NCI-H446 (cell line): Measurements from ENCODE around the gene E2F8.

Source experiments
- DNase-seq, 2 experiments: peaks; one replicate each; lab custom pipeline; 2025; lab: John Stamatoyannopoulos, UW

E2F8 gene

GRCh38 chr11:19253153-19253745, 12.5 kb upstream of the E2F8 start:
- DNase-seq, result no peak

GRCh38 chr11:19252394-19253152, 11.8 kb upstream of the E2F8 start:
- no peak for DNase-seq

- no peak for DNase-seq
These were observed 10.8 kb upstream of the E2F8 start for GRCh38 chr11:19251577-19251976.

- DNase-seq, result no peak
These were observed 6.1 kb upstream of the E2F8 start for GRCh38 chr11:19246816-19247215.

GRCh38 chr11:19245351-19245750, 4.6 kb upstream of the E2F8 start:
- DNase-seq, result no peak

DNA sequence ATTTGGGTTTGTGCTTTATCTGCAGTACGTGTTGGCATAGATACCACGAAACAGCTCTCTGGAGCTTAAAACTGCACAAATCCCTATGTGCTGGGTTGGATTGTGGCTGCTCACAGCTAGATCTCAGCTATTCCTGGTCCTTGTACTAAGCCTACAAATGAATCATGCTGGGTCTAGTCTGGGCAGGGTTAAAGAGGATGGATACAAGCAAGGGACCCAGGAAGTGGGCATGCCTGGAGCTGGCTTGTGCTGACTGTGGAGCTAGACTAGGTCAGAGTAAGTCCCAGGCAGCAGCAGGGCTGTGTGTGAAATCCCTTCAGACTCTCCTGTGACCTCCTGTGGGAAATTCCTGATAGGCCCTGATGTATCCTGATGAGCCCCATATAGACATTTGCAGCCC, 3.9 kb upstream of the E2F8 start:
- DNase-seq, result no peak

GRCh38 chr11:19244084-19244483, 3.3 kb upstream of the E2F8 start:
- no peak for DNase-seq

DNA sequence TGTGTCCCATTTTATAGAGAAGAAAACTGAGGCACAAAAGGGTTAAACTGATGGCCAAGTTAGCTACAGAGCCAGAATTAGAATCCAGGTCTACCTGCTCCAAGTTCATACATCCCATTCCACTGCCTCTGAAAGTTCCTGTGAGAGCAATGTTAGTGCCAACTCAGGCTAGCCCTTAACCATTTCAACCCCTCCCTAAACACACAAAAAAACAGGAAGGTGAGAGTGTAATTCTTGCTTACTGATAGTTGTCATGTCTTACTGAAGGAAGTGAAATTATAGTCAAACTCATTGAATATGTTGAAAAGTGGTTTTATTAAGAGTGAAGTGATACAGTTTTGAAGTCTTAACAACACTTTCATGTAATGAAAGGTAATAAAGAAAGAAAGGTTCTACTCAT, 2.9 kb upstream of the E2F8 start:
- no peak for DNase-seq

- DNase-seq, result no peak
These were observed 2.4 kb upstream of the E2F8 start for GRCh38 chr11:19243143-19243542.

DNA sequence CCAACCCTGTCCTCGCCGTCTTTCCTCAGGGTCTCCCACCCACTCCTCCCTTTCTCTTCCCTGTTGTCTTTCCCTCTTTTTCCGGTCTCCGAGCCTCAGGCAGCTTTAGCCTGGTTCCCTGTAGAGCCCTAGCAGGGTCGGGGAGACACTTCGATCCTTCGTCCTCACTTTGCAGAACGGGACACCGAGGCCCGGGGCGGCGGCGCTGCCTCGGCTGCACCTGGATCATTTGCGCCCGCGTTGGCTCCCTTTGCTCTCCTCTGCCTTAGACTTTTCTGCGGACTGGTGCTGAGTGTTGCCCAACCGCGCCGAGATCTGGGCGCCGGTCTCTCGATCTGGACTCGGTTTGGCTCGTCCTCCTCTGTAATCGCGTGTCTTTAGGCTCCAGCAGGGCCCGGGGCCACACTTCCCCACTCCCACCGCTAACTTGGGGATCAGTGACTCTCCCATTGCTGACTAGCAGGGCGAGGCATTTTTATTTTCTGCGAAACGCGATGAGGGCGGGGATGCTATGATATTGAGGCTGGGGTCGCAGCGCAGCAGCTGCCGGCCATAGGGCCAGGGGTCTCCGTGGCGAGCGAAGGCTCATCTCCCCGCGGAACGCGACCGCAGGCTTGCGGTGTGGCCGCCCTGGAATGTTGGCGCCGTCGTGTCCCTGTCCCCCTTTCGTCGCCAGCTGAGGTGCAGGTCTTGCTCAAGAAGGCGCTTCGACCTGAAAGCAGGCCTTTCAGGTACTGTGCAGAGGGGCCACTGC, 1.6 kb upstream of the E2F8 start:
- no peak for DNase-seq

GRCh38 chr11:19241260-19242178, 774 bp upstream of the E2F8 start:
- peak in 1 of 2 experiments; percentile 48 for DNase-seq

DNA sequence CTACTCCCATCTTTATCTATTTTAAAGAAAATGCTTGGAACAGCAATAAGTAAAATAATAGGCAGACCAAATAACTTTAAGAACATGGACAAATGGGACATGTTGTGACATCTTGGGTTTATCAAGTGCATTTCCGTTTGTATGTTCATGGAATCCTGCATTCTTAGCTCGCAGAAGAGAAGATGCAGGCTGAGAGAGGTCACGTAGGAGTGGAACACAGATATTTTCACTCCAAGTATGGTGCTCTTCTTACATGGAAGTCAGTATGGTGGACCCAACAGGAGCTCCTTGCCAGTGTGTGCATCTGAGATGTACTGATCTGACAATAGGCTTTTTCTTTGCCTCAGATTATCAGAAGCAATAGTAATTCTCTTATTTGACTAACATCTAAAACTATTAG, 1.7 kb downstream of the E2F8 start:
- DNase-seq, result no peak

- DNase-seq, result no peak
These were observed 2.9 kb downstream of the E2F8 start for GRCh38 chr11:19237813-19238212.

GRCh38 chr11:19237381-19237780, 3.4 kb downstream of the E2F8 start:
- DNase-seq, result no peak

DNA sequence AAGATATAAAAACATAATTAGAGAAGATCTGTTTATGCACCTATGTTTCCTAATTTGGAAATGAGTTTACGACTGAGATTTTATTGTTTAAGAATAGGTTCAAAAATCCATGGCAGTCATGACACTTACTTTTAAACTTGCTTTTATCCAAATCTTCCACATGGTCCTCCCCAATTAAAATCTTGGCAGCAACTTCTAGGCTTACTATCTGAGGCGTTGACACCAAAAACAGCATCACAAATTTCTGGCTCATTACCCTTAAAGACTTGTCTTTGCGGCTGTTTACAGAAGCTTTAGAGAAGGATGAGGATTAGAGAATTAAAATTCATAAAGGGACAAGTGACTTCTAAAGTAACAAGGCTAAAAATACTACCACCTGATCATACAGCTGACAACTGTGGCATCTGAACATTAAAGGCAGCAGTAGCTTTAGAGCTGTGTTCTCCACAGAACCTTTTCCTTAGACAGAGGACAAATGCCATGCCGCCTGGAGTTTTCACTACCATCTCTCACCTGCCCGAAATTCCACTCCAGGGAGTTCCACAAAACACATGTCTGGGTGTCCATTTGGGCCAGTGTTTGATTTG, 6.4 kb downstream of the E2F8 start:
- DNase-seq, result peak in 1 of 2 experiments; percentile 31

DNA sequence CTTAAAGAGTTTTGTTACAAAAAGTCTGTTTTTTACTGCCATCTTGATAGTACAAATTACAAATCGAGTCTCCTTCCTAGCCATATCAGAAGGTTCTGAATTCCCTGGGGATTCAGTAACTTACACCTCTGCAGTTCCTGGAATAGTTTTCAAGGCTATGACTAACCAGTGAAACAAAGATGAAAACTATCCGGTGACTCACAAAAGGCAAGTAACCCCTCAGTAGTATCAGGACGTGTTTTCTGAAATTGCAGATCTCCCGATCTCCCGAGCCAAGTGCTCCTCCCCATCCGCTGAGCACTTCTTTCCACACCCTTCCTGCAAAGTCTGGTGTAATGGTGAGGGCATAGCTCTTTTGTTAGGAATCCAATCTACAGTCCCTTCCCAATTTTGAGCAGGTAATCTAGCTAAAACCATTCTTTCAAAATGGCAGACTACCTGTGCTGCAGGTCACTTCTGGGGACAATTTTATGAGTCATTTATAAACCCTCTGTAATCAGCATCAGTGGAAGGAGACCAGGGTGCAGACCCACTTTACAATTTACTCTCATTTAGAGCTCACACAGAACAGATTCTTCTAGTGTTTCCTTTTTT, 7.7 kb downstream of the E2F8 start:
- no peak for DNase-seq

GRCh38 chr11:19229671-19230070, 11.1 kb downstream of the E2F8 start:
- DNase-seq, result no peak

DNA sequence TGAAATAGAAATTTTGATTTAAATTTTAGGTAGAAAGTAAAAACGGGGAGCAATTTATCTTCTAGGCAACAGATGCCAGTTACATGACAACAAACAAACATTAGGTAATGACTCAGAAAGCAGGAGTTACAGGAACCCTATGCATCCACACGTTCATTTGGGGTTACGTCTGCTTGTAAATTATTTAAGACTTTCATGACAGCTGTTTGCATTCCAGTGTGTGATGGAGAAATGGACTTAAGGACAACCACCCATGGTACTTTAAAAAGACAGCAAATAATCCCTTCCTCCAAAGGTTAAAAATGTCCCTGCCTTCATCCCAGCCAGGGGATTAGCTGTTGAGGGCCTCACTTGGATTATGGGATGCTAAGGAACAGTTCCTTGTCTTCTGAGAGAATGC, 11.8 kb downstream of the E2F8 start:
- no peak for DNase-seq

DNA sequence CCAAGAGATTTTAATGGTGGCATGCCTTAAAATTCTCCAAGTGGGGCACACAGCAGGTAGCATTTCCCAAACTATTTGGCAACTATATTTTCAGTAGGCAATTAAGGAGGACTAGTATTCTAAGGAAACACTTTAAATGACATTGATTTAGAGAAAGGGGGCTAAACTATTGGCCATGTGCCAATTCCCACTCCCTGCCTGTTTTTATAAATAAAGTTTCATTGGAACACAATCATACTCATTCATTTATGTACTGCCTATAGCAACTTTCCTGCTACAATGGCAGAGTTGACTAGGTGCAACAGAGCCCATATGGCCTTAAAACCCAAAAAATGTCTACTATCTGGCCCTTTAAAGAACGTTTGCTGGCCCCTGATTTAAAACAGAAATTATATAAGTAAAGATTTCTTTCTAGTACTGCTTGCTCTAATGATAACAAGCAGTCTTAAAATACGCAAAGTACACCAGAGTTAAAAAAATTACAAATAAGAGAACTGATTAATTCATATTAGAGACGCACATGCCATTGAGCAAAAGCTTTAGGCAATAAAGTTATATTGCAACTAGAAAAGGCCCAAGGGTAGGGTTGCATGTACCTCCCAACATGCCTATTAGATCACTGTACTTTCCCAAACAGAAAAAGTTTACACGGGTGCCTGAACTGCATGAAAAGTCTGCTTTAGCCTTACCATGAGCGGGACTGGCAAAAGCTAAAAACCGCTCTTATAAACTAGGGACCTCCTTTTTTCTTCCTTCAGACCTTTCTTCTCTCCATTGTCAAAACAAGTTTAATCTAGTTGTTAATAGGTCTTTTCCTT, 14.2 kb downstream of the E2F8 start:
- DNase-seq, result no peak

- DNase-seq, result no peak
These were observed 15.2 kb downstream of the E2F8 start for GRCh38 chr11:19225581-19225980.
